LNCaP clone FGC (cell line): Measurements from ENCODE around the gene CEP250.

Source experiments
- DNase-seq: peaks from one replicate; pipeline ENCODE4 v3.0.0-alpha.2; 2011; ENCODE audit warnings: low read depth
- H3K4me3 ChIP-seq: 2 replicates; pipeline ENCODE4 v1.5.1; 2011; ENCODE audit warnings: mild to moderate bottlenecking, low read depth, low read length, control low read depth
- CTCF ChIP-seq: IDR thresholded peaks from 2 replicates; pipeline ENCODE4 v1.5.1; 2012; ENCODE audit warnings: mild to moderate bottlenecking; ENCODE audit not compliant: control insufficient read depth, insufficient read depth; ENCODE audit errors: extremely low read depth

CEP250 gene

GRCh38 chr20:35491823-35492222 is 36.4 kb downstream of the CEP250 start:
- no peak for DNase-seq
- no peak overlapping the region for H3K4me3 ChIP-seq
- TF ChIP-seq CTCF: no peak

- no peak for TF ChIP-seq CTCF
- no peak for DNase-seq
- H3K4me3 ChIP-seq: no peak overlapping the region
Observed at GRCh38 chr20:35492352-35492751, 37.0 kb downstream of the CEP250 start.

DNA sequence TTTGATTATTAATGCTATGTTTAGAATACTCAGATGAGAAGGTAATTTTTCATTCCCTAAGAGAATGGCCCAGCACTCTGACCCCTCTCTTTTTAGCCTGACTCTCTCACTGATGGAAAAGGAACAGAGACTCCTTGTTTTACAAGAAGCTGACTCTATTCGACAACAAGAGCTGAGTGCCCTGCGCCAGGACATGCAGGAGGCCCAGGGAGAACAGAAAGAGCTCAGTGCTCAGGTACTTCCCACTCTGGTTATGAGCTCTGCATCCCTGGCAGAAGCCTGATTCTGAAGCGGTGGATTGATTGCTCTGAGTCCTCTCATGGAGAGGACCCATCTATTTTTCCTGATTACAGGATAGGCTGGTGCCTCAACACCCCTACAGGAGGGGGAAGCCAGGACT is 41.1 kb downstream of the CEP250 start:
- H3K4me3 ChIP-seq: no peak overlapping the region
- no peak for DNase-seq
- no peak for TF ChIP-seq CTCF

DNA sequence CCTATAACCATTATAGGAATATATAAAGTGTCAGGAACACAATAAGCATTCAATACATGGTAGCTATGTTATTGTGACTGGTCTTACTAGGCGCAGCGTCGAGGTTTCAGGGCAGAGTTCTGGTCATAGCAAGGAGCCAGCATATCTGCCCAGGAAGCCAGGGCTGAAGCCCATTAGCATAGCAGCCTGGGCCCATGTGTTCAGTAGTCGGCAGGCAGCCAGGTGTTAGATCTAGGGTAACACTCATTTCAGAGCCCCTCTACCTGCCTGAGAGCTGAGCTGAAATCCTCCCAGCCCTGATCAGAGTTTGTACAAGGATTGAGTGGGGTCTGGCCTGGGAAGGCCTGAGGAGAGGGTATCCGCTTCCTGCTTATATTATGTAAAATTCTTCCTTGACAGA is 41.9 kb downstream of the CEP250 start:
- H3K4me3 ChIP-seq: no peak overlapping the region
- no peak for DNase-seq
- TF ChIP-seq CTCF: no peak

DNA sequence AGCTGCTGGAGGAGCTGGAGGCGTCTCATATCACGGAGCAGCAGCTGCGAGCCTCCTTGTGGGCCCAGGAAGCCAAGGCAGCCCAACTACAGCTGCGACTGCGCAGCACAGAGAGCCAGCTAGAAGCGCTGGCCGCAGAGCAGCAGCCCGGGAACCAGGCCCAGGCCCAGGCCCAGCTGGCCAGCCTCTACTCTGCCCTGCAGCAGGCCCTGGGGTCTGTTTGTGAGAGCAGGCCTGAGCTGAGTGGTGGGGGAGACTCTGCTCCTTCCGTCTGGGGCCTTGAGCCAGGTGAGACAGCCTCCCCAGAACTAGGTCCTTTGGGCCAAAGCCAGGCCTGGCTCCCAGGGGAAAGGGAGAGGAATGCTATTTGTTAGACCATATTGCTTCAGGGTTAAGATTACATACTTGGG is 42.4 kb downstream of the CEP250 start:
- DNase-seq: no peak
- TF ChIP-seq CTCF: no peak
- H3K4me3 ChIP-seq: no peak overlapping the region

- no peak for TF ChIP-seq CTCF
- DNase-seq: no peak
- H3K4me3 ChIP-seq: no peak overlapping the region
Observed at GRCh38 chr20:35499271-35499670, 43.9 kb downstream of the CEP250 start.

GRCh38 chr20:35502352-35502751 is 47.0 kb downstream of the CEP250 start:
- H3K4me3 ChIP-seq: no peak overlapping the region
- no peak for TF ChIP-seq CTCF
- DNase-seq: no peak
